VCaP (cell line): Measurements from ENCODE around the gene IER5L.
A peak's percentile ranks its signal among the peaks of the same experiment; 100 is the strongest.

ENCODE experiments used
- H3K27ac ChIP-seq: fragments of 450-650 bp; 2 replicates; pipeline ENCODE4 v1.5.1; 2017
- CTCF ChIP-seq: fragments of 450-650 bp; conservative IDR thresholded peaks from 2 replicates; pipeline ENCODE4 v1.5.1; 2017; ENCODE audit warnings: mild to moderate bottlenecking, moderate library complexity

The IER5L gene

DNA sequence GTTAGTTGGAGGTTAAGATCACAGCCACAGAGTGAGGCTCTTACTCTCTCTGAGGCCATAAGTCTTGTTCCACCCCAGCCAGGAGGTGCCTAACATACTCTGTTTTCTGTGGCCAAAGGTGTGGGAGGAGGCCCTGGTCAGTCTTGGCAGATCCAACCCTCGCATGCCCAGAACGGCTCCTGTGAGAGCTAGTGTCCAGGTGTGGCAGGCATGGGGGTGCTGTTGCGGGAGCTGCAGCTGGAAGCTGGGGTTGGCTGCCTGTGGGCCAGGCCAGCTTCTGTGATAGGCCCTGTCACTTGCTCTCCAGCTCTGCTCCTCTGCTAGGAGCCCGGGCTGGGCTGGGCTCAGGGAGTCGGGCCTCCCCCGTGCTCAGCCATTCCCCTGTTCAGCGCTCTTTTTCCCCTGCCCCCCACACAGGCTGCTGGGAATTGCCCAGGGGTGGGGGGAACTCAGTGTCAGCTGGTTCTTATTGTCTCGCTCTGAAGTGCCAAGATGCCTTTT, 31.6 kb downstream of the IER5L start:
- no peak for TF ChIP-seq CTCF
- H3K27ac ChIP-seq: no peak overlapping the region

GRCh38 chr9:129145841-129146292, 32.2 kb downstream of the IER5L start:
- no peak for TF ChIP-seq CTCF
- no peak overlapping the region for H3K27ac ChIP-seq

DNA sequence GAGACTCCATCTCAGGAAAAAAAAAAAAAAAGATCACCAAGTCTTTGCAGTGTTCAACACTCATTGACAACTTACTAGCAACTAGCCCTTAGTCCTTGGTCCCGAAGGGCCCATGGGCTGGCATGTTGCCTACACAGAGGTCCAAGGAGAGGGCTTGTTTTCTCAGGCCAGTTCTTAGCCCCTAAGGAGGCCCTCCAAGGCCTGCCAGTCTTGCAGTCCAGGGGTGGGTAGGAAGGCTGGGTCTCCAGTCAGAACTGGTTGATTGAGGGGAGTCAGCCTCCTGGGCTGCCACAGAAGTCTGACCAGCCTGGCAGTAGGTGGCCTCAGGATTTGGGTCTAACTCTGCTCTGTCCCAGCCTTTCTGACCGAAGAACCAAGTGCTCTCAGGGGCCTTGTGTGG, 32.7 kb downstream of the IER5L start:
- no peak overlapping the region for H3K27ac ChIP-seq
- no peak for TF ChIP-seq CTCF

- H3K27ac ChIP-seq: peak overlapping the region; percentile 14; the same call in 1 of the 2 replicates
- peak; percentile 98 for TF ChIP-seq CTCF
Observed at GRCh38 chr9:129143031-129143927, 34.8 kb downstream of the IER5L start.

DNA sequence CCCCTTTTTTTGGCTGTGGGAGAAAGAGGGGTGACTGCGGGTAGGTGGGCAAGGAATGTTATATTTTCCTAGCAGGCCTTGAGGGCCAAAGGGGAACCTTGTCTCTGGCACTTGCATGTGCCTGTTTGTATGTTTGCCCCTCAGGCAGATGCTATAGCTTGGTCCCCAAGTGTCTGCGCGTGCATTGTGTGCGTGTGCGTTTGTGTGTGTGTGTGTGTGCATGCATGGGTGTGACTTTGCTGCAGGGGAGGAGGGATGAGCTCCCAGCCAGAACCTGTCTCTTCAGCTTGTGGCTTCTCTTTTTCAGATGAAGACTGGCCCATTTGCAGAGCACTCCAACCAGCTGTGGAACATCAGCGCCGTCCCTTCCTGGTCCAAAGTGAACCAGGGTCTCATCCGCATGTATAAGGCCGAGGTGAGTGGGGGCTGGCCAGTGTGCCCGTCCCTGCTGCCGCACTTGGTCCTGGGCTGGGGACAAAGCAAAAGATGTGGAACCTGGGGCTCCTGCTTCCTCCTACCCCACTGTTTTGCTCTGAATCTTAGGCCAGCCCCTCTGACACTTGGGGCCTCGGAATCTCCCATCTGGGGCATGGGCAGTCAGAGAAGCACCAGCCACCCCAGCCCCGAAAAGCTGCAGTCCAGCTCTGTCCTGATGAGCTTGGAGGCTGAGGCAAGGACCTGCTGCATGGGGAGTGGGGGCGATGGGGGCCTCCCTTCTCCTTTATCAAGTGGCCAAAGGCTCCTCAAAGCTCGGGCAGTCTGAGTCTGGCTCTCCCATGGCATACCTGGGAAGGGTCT, 35.7 kb downstream of the IER5L start:
- H3K27ac ChIP-seq: peak overlapping the region; percentile 81; the same call in 1 of the 2 replicates
- TF ChIP-seq CTCF: no peak

DNA sequence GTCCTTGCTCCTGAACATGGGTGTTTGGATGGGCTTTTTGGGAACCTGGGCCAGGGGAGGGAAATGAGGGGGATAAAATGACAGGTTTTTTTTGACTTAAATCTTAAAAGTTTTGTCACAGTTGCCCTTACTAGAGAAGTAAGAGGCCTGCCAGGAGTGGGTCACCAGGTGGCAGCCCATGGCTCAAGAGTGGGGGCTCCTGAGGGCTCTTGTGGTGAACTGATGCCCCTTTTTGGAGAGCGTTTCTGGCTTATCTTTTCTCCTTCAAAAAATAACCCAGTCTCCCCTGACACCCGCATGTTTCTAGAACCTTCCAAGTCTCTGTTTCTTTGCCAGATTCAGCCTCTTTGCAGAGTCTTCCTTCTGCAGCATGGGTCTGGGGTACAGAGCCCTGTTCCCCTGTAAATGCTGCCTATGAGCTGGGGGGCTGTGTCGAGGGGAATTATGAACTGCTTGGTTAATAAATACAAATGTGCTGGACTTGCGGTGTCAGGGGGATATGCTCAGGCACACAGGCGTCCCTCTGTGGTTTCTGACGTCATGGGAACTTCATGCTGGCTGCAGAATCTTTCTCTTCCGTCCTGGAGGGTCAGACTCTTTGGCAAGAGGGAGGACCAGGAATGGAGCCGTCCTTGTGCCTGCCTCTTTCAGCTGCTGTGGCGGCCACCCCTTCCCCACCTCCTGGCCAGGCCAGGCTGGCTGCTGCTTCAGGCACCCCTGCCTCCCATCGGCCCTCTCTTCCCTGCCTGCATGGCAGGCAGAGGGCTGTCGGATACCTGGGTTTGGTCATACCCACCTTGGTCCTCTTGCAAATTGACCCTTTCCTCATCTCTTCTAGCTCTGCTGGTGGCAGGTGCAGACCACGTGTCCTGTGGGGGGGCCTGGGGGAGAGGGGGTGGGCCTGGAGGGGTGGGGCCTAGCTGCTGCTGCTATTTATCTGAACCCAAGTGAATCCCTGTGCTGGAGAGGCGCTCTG, 36.7 kb downstream of the IER5L start:
- peak overlapping the region; percentile 81 for H3K27ac ChIP-seq
- no peak for TF ChIP-seq CTCF
